Esophagus muscularis mucosa (tissue), 3 donors: ENCODE results near the gene STMN3.
"Not testable (repeated sequence)": the region's sequence is repeated elsewhere in the genome, so short reads cannot be mapped to it uniquely, and the experiment has no call there.

Experiments used
- POLR2AphosphoS5 ChIP-seq, 2 donors: sonication (generic); formaldehyde crosslinking; IDR thresholded peaks; one replicate each; pipeline ENCODE4 v1.6.1; 2017; ENCODE audit warnings: antibody characterized with exemption in 2 of 2
- TF ChIP-seq, protein P1 (sequence below), 3 experiments: fragments of 200-600 bp in 2 of 3; fragments of 450-650 bp in 1 of 3; sonication (generic) in 2 of 3; IDR thresholded peaks; one replicate each; pipeline ENCODE4 v1.5.1; 2017 to 2019; ENCODE audit warnings: antibody characterized with exemption in 3 of 3, mild to moderate bottlenecking in 2 of 3, moderate library complexity in 1 of 3

DNA sequence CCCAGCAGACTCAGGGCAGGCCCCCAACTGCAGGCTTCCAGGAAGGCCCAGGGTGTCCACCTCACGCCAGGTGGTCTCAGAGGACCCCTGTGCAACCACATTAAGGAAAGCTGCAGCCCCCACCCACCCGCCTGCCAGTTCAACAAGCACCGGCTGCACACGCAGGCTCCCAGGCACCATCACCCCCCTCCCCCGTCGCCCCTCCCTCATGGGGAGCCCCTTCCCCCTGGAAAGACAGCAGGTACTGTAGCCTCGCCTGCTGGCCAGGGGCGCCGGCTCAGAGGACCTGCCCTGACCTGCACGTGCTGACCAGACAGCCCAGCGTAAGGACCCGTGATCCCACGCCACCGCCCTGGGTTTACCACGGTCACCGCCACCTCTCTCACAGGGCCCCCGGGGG lies 12.5 kb downstream of the STMN3 start:
- not testable (repeated sequence) for TF ChIP-seq POLR2AphosphoS5 (IDR thresholded peaks at IDR 0.05)
- TF ChIP-seq, protein P1, sequence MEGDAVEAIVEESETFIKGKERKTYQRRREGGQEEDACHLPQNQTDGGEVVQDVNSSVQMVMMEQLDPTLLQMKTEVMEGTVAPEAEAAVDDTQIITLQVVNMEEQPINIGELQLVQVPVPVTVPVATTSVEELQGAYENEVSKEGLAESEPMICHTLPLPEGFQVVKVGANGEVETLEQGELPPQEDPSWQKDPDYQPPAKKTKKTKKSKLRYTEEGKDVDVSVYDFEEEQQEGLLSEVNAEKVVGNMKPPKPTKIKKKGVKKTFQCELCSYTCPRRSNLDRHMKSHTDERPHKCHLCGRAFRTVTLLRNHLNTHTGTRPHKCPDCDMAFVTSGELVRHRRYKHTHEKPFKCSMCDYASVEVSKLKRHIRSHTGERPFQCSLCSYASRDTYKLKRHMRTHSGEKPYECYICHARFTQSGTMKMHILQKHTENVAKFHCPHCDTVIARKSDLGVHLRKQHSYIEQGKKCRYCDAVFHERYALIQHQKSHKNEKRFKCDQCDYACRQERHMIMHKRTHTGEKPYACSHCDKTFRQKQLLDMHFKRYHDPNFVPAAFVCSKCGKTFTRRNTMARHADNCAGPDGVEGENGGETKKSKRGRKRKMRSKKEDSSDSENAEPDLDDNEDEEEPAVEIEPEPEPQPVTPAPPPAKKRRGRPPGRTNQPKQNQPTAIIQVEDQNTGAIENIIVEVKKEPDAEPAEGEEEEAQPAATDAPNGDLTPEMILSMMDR (IDR thresholded peaks at IDR 0.05): not testable (repeated sequence)
